Epithelial cell of esophagus (primary cell): Measurements from ENCODE around the gene PATZ1.
"Not testable (repeated sequence)": the region's sequence is repeated elsewhere in the genome, so short reads cannot be mapped to it uniquely, and the experiment has no call there.

Experiments used
- DNase-seq: peaks from one replicate; pipeline ENCODE4 v3.0.0; 2010; ENCODE audit warnings: low read depth
- H3K4me3 ChIP-seq: 2 replicates; pipeline ENCODE4 v1.5.1; 2011; ENCODE audit warnings: mild to moderate bottlenecking, low read length, control low read depth
- CTCF ChIP-seq: IDR thresholded peaks from 2 replicates; pipeline ENCODE4 v1.5.1; 2011; ENCODE audit warnings: low read depth, mild to moderate bottlenecking, low read length, control low read depth, inconsistent platforms; ENCODE audit not compliant: insufficient read depth; ENCODE audit errors: missing control alignments

Gene PATZ1

GRCh38 chr22:31346255-31346732, at the start of gene PATZ1:
Gene PATZ1 (minus strand): TSS chr22:31346346. CDS start chr22:31345602, 744 bp downstream.
- peak; percentile 57 for DNase-seq
- no peak for TF ChIP-seq CTCF

GRCh38 chr22:31394326-31394725, 48.2 kb upstream of the PATZ1 start:
- no peak overlapping the region for H3K4me3 ChIP-seq
- no peak for TF ChIP-seq CTCF
- DNase-seq, result no peak

More at GRCh38 chr22:31346255-31346732, at the start of gene PATZ1:
- peak within 1 kb of the TSS; percentile 57 for H3K4me3 ChIP-seq

GRCh38 chr22:31393893-31394292, 47.7 kb upstream of the PATZ1 start:
- DNase-seq, result no peak

GRCh38 chr22:31378651-31379050, 32.5 kb upstream of the PATZ1 start:
- not testable (repeated sequence) for H3K4me3 ChIP-seq, DNase-seq

More at GRCh38 chr22:31393893-31394292, 47.7 kb upstream of the PATZ1 start:
- H3K4me3 ChIP-seq, result no peak overlapping the region
- no peak for TF ChIP-seq CTCF

GRCh38 chr22:31378123-31378522, 32.0 kb upstream of the PATZ1 start:
- DNase-seq, result no peak

GRCh38 chr22:31377612-31378011, 31.5 kb upstream of the PATZ1 start:
- no peak overlapping the region for H3K4me3 ChIP-seq
- TF ChIP-seq CTCF, result no peak
- no peak for DNase-seq

More at GRCh38 chr22:31378123-31378522, 32.0 kb upstream of the PATZ1 start:
- no peak for TF ChIP-seq CTCF
- no peak overlapping the region for H3K4me3 ChIP-seq

- H3K4me3 ChIP-seq, result no peak overlapping the region
- no peak for TF ChIP-seq CTCF
Observed at GRCh38 chr22:31367426-31367825, 21.3 kb upstream of the PATZ1 start.

More at GRCh38 chr22:31367426-31367825, 21.3 kb upstream of the PATZ1 start:
- DNase-seq, result no peak
